GM21447 (cell line): ENCODE results near the gene SLA2.
"Not testable (repeated sequence)": the region's sequence is repeated elsewhere in the genome, so short reads cannot be mapped to it uniquely, and the experiment has no call there.

ENCODE experiments used
- ATAC-seq: cut with Tn5 transposase; IDR thresholded peaks from one replicate; pipeline ENCODE4 v1.9.1; 2021; ENCODE audit not compliant: unreplicated experiment

The SLA2 gene

DNA sequence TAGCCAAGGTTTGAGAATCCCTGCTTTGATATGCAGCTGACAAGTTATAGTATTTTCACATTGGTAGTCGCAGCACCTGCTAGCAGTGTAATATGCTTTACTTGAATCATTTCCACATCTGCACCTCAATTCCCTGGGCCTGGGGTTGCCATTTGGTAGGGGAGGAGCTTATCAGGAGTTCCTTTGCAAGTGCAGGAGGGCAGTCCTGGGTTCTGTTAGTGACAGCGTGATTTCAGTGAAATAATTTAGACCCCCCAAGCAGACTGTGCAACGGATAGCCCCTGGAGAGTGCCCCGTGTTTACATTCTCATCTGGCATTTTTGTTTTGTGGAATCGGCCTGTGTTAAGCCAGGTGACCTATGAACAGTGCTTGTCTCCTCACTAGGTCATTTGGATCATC, 34.4 kb downstream of the SLA2 start:
- no peak for ATAC-seq

DNA sequence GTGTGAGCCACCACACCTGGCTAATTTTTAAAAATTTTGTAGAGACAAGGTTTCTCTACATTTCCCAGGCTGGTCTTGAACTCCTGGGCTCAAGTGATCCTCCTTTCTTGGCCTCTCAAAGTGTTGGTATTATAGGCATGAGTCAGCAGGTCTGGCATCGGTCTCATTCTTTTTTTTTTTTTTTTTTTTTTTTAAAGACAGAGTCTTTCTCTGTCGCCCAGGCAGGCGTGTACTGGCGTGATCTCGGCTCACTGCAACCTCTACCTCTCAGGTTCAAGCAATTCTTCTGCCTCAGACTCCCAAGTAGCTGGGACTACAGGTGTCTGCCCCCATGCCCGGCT, 37.6 kb downstream of the SLA2 start:
- ATAC-seq = not testable (repeated sequence)

DNA sequence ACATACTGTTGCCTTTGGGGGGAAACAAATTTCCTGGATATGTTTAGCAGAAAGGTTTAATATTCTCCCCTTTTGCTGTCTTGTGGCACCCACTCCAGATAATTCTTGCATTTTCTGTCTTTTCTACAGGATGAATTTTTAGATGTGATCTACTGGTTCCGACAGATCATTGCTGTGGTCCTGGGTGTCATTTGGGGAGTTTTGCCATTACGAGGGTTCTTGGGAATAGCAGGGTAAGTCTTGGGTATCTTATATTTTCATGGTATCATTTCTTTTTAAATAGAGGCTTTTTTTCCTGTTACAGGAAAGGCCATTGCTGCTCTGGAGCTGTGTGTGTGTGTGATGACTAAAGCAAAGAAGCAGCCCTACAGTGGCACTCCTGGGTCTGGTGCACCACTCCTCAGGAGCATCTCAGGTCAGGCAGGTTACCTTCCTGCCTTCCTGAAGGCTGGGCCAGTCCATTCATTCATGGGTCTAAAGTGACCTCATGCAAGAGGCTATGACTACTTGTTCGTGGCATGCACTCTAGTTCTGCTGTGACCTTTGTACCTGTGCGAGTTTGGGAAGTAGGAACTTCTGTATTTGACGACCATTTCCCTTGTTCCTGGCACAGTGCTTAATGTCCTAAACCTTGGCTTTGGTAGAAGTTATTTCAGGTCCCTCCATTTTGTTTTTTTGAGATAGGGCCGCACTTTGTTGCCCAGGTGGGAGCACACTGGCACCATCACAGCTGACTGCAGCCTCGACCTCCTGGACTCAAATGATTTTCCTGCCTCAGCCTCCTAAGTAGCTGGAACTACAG, 38.2 kb downstream of the SLA2 start:
- ATAC-seq = no peak

- ATAC-seq = no peak
These were observed 39.6 kb downstream of the SLA2 start for GRCh38 chr20:36606158-36607066.

DNA sequence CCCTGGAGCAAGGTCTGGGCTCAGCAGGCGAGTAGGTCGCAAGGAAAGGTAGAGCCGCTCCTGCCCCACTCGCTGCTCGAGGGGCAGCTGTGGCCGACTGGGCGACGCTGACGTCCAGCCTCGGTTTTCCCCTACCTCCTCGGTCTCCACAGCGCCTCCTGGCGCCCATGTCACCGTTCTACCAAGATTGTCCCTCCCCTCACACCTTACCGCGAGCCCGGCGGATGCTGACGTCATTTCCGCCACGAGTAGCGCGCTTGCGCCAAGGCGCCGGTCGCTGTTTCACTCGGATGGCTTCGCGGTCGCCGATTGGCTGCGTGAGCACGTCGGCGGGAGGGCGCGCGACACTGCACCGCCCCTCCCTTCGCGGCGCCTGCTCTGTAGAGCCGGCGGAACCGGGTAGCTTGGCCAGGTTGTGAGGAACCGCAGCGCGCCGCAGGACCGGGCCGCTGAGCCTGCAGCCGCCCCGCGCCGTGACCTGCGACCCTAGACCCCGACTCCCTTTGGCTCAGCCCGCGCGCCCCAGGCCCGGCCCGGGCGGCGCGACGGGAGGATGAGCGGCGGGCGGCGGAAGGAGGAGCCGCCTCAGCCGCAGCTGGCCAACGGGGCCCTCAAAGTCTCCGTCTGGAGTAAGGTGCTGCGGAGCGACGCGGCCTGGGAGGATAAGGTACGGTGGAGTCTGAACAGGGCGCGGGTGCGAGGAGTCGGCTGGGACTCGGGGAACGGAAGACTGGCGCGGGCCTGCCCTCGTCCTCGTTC, 40.4 kb downstream of the SLA2 start, which contains the start of gene RAB5IF:
RAB5IF (plus strand) TSS at position 381 of the 759 bp plus-strand sequence; CDS start at position 554, 173 bp downstream.
- ATAC-seq = peak; percentile 78

- peak; percentile 49 for ATAC-seq
These were observed 41.0 kb downstream of the SLA2 start for GRCh38 chr20:36604952-36605398.

GRCh38 chr20:36601540-36601939, 44.5 kb downstream of the SLA2 start:
- ATAC-seq = no peak

- ATAC-seq = no peak
These were observed 46.1 kb downstream of the SLA2 start for GRCh38 chr20:36599912-36600345.

- ATAC-seq = no peak
These were observed 52.6 kb downstream of the SLA2 start for GRCh38 chr20:36593347-36593929.

GRCh38 chr20:36591854-36592641, 53.9 kb downstream of the SLA2 start:
- no peak for ATAC-seq

- ATAC-seq = no peak
These were observed 54.7 kb downstream of the SLA2 start for GRCh38 chr20:36591281-36591680.

DNA sequence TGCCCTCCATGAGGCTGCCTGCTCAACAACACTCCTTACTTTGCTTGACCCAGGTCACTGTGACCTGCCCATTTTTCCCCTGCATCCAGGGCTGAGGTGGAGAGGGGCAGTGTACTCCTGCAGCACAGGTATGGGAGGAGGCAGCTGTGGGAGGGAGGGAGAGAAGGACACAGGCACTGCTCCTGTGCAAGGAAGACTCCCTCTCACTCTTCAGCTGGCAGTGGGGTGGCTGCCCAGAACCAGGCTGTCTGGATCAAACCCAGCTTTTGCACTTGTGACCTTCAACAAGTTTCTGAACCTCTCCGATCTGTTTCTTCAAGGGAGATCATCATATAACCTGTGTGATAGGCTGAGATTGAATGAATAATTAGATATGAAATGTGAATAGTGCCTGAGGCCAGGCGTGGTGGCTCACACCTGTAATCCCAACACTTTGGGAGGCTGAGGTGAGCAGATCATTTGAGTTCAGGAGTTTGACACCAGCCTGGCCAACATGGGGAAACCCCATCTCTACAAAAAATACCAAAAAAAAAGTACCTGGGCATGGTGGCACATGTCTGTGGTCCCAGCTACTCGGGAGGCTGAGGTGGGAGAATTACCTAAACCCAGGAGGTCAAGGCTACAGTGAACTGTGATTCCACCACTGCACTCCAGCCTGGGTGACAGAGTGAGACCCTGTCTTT, 58.5 kb downstream of the SLA2 start:
- no peak for ATAC-seq

DNA sequence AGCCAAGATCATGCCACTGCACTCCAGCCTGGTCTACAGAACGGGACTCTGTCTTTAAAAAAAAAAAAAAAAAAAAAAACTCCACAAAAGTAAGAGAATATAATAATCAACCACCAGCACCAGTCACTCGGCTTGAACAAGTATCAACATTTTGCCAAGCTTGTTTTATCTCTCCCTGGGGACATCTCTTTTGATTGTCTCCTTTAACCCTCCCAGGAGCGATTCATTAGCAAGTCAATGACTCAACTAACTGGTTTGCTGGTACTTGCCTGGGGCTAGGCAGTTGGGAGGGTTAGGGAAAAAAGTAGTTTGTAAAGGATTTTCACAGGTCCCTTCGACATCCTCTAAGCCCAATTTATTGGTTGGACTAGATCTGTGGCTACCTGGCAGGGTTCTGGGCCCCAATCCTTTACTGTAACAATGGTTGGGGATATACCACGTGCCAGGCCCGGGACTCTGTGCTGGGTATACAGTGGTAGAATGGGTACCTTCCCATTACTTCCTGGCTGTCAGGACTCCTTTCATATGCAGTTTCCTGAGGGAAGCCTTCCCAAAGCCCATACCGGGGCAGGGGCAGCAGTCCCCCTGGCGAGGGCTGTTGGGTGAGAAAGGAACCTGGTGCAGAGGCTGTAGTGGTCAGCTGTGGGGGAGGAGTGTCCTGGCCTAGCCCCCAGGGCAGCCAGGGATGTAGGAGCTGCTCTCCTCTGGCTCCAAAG, 60.4 kb downstream of the SLA2 start:
- ATAC-seq = no peak

DNA sequence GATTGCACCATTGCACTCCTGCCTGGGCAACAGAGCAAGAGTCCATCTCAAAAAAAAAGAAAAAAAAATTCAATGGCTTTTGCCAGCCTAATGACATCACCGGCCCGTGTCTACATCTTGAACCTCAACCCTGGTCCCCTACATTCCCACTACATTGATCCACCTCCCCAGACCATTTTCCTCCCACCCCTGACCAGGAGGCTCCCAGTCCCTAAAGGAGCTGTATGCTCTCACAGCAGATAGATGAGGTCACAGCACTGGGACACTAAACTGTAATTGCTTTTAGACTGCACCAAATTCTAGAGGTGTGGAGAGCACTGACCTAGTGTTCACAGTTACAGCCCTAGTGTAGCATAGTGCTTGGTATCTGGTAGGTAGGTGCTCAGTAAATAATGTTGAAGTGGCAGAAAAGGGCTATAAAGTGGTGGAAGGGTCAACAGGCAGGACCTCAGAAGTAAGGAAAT, 61.9 kb downstream of the SLA2 start:
- ATAC-seq = no peak

GRCh38 chr20:36582821-36583220, 63.2 kb downstream of the SLA2 start:
- ATAC-seq = no peak

DNA sequence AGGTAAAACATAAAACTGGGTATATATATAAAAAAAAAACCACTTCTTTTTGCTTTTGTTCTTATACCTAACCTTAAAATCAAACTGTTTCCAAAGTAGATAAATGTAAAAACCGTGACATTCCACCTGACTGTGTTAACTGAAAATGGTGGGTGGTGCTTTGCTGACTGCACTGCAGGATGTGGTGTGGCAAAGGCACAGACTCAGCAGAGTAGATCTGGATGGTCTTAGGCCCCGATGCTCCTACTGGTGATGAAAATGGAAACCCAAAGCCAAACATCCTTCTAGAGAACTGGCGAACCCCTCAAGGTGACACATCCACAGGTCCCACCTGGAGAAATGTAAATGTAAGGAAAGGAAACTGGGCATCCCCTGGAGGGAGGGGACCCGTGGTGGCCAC, 63.7 kb downstream of the SLA2 start:
- no peak for ATAC-seq

DNA sequence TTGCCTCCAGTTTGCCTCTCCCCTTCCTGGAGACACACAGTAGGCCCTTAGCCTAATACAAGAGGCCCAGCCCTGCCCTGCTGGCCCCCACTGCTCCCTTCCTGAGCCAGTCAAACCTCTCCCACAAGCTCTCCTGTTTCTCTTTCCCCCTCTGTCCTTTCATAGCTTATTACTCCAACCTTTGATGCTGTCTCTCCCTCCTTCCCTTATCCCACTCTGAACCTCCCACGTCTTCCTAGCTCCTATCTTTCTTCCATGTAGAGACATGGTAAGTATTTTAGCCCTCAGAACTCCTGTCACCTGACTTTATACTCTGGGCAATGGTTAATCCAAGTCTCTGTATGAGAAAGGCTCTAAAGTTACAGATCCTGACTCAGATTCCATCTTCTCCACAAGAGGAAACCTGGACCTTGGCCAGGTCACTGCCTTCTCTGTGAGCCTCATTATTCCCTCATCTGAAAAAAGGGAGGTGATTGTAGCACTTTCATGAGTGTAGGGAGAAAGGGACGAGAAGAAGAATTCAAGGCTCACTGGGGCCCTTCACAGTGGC, 65.9 kb downstream of the SLA2 start:
- ATAC-seq = no peak

- ATAC-seq = no peak
These were observed 67.5 kb downstream of the SLA2 start for GRCh38 chr20:36578356-36579041.
